ENCODE results near the gene DNMT1. TPM values are rescaled to one million over a fixed set of nuclear protein-coding genes. Genes with fewer than 3 reads are reported as not detected.
A peak's percentile ranks its signal among the peaks of the same experiment; 100 is the strongest.

The DNMT1 gene
- total RNA-seq, 5 donors from 2014 or later (not counting 1 experiment from before 2014, with no cell fraction given) = 199 to 245 (median 235) TPM

GRCh38 chr19:10120538-10121189 is 74.1 kb downstream of the DNMT1 start:
- Histone ChIP-seq H3K4me1 (ENCODE audit: control insufficient read depth in 1 of 2, extremely low read depth in 1 of 2, insufficient read depth in 2 of 2, low read length in 2 of 2) (peaks cover 10 to 45% of the 10 kb centered on the region in 2 experiments), H3K9me3 (no peaks in the 10 kb centered on the region), H3K27me3 (replicated peaks in 1 of 2; ENCODE audit: control insufficient read depth in 2 of 2, extremely low read depth in 1 of 2, insufficient read depth in 2 of 2, low read length in 1 of 2) (no peaks in the 10 kb centered on the region), H3K36me3 (ENCODE audit: control insufficient read depth in 2 of 2, extremely low read depth in 1 of 2, insufficient read depth in 1 of 2, low read length in 1 of 2) (peaks cover 17 to 33% of the 10 kb centered on the region in 2 donors), H3K27ac (ENCODE audit: low read length) (no peak overlapping the region), H3K4me3 (ENCODE audit: control insufficient read depth in 1 of 2, extremely low read depth in 1 of 2, low read length in 1 of 2) (no peak overlapping the region)
- Mint-ChIP-seq H3K9me3 (no peaks in the 10 kb centered on the region), H3K27ac (no peak overlapping the region), H3K4me3 (peak overlapping the region in 1 of 3 donors; percentile 28), H3K36me3 (peaks cover 18% of the 10 kb centered on the region), H3K27me3 (no peaks in the 10 kb centered on the region), H3K4me1 (peaks cover 22 to 29% (median 28%) of the 10 kb centered on the region in 3 donors)
- ATAC-seq (replicated peaks in 1 of 4) (no peak), DNase-seq (no peak)
- POLR2A ChIA-PET = interaction anchor here (0.5 to 0.7 kb wide), 2 partner anchors 18 to 1426 kb away, joined by 3 to 5 read pairs; no protein-coding TSS in a partner anchor
- CTCF ChIA-PET = interaction anchor here (0.5 to 1.1 kb wide), 5 partner anchors 17 to 750 kb away, joined by 3 to 8 read pairs (median 4); no protein-coding TSS in a partner anchor
- WGBS (ENCODE audit: insufficient coverage) = 96% methylated on average over 5 of the region's 9 CpGs

GRCh38 chr19:10118960-10119359 is 75.8 kb downstream of the DNMT1 start:
- Histone ChIP-seq H3K4me3 (ENCODE audit: control insufficient read depth in 1 of 2, extremely low read depth in 1 of 2, low read length in 1 of 2) (peak overlapping the region; percentile 72 to 97), H3K27ac (ENCODE audit: low read length) (peak overlapping the region; percentile 25), H3K27me3 (replicated peaks in 1 of 2; ENCODE audit: control insufficient read depth in 2 of 2, extremely low read depth in 1 of 2, insufficient read depth in 2 of 2, low read length in 1 of 2) (no peaks in the 10 kb centered on the region), H3K4me1 (ENCODE audit: control insufficient read depth in 1 of 2, extremely low read depth in 1 of 2, insufficient read depth in 2 of 2, low read length in 2 of 2) (peaks cover 10 to 60% of the 10 kb centered on the region in 2 experiments), H3K36me3 (ENCODE audit: control insufficient read depth in 2 of 2, extremely low read depth in 1 of 2, insufficient read depth in 1 of 2, low read length in 1 of 2) (peaks cover 18 to 48% of the 10 kb centered on the region in 2 donors), H3K9me3 (no peaks in the 10 kb centered on the region)
- Mint-ChIP-seq H3K9me3 (no peaks in the 10 kb centered on the region), H3K27ac (peak overlapping the region; percentile 87 to 92), H3K4me3 (peak overlapping the region; percentile 89 to 91 (median 90)), H3K36me3 (peaks cover 23% of the 10 kb centered on the region), H3K27me3 (no peaks in the 10 kb centered on the region), H3K4me1 (peaks cover 22 to 32% (median 30%) of the 10 kb centered on the region in 3 donors)
- CTCF ChIA-PET = interaction anchor here in 1 of 2 donors (0.7 kb wide), 1 partner anchor 15 kb away, joined by 3 read pairs; no protein-coding TSS in a partner anchor
- DNase-seq = no peak
- WGBS (ENCODE audit: insufficient coverage) = 54% methylated on average over 11 of the region's 12 CpGs
- POLR2A ChIA-PET = no interaction called here
- no peak for ATAC-seq (replicated peaks in 1 of 4)

GRCh38 chr19:10116866-10117616 is 77.7 kb downstream of the DNMT1 start:
- Mint-ChIP-seq H3K4me1 (peaks cover 35 to 51% (median 44%) of the 10 kb centered on the region in 3 donors), H3K27me3 (no peaks in the 10 kb centered on the region), H3K36me3 (peaks cover 23% of the 10 kb centered on the region), H3K9me3 (no peaks in the 10 kb centered on the region), H3K27ac (peak overlapping the region in 1 of 2 donors; percentile 48), H3K4me3 (peak overlapping the region in 1 of 3 donors; percentile 18)
- Histone ChIP-seq H3K27me3 (replicated peaks in 1 of 2; ENCODE audit: control insufficient read depth in 2 of 2, extremely low read depth in 1 of 2, insufficient read depth in 2 of 2, low read length in 1 of 2) (no peaks in the 10 kb centered on the region), H3K27ac (ENCODE audit: low read length) (no peak overlapping the region), H3K36me3 (ENCODE audit: control insufficient read depth in 2 of 2, extremely low read depth in 1 of 2, insufficient read depth in 1 of 2, low read length in 1 of 2) (peaks cover 20 to 51% of the 10 kb centered on the region in 2 donors), H3K4me3 (ENCODE audit: control insufficient read depth in 1 of 2, extremely low read depth in 1 of 2, low read length in 1 of 2) (no peak overlapping the region), H3K9me3 (no peaks in the 10 kb centered on the region), H3K4me1 (ENCODE audit: control insufficient read depth in 1 of 2, extremely low read depth in 1 of 2, insufficient read depth in 2 of 2, low read length in 2 of 2) (peaks cover 12 to 79% of the 10 kb centered on the region in 2 experiments)
- 91% methylated on average over 14 of the region's 21 CpGs for WGBS (ENCODE audit: insufficient coverage)
- no peak for DNase-seq
- ChIA-PET CTCF (interaction anchor here (0.6 to 2.1 kb wide), 5 partner anchors 9 to 142 kb away, joined by 3 to 5 read pairs (median 3); partner anchors contain the start of gene PPAN (in 1 of the 2)), POLR2A (no interaction called here)
- ATAC-seq (replicated peaks in 1 of 4) = no peak

- H3K9me3 ChIP-seq = no peaks in the 10 kb centered on the region
- ChIA-PET POLR2A (interaction anchor here (0.6 kb wide), 2 partner anchors 96 to 642 kb away, joined by 3 to 4 read pairs; no protein-coding TSS in a partner anchor), CTCF (interaction anchor here (0.6 to 2.1 kb wide), 4 partner anchors 10 to 131 kb away, joined by 3 to 5 read pairs (median 4); partner anchors contain the start of gene PPAN (in 1 of the 2))
- DNase-seq = peak in 1 of 35 experiments; percentile 14
- H3K27ac ChIP-seq (ENCODE audit: low read length) = no peak overlapping the region
- Mint-ChIP-seq H3K9me3 (no peaks in the 10 kb centered on the region), H3K27ac (peak overlapping the region in 1 of 2 donors; percentile 55), H3K4me1 (peaks cover 36 to 59% (median 50%) of the 10 kb centered on the region in 3 donors), H3K27me3 (no peaks in the 10 kb centered on the region), H3K4me3 (no peak overlapping the region), H3K36me3 (peaks cover 23% of the 10 kb centered on the region)
- H3K36me3 ChIP-seq (ENCODE audit: control insufficient read depth in 2 of 2, extremely low read depth in 1 of 2, insufficient read depth in 1 of 2, low read length in 1 of 2) = peaks cover 20 to 52% of the 10 kb centered on the region in 2 donors
- no peak for ATAC-seq (replicated peaks in 1 of 4)
- no peak overlapping the region for H3K4me3 ChIP-seq (ENCODE audit: control insufficient read depth in 1 of 2, extremely low read depth in 1 of 2, low read length in 1 of 2)
- H3K27me3 ChIP-seq (replicated peaks in 1 of 2; ENCODE audit: control insufficient read depth in 2 of 2, extremely low read depth in 1 of 2, insufficient read depth in 2 of 2, low read length in 1 of 2) = no peaks in the 10 kb centered on the region
- peaks cover 12 to 87% of the 10 kb centered on the region in 2 experiments for H3K4me1 ChIP-seq (ENCODE audit: control insufficient read depth in 1 of 2, extremely low read depth in 1 of 2, insufficient read depth in 2 of 2, low read length in 2 of 2)
- 84% methylated on average over 25 of the region's 35 CpGs for WGBS (ENCODE audit: insufficient coverage)
Observed at GRCh38 chr19:10116085-10116865, 78.5 kb downstream of the DNMT1 start.

- H3K27me3 ChIP-seq (replicated peaks in 1 of 2; ENCODE audit: control insufficient read depth in 2 of 2, extremely low read depth in 1 of 2, insufficient read depth in 2 of 2, low read length in 1 of 2) = no peaks in the 10 kb centered on the region
- H3K9me3 ChIP-seq = no peaks in the 10 kb centered on the region
- ATAC-seq (replicated peaks in 1 of 4) (no peak), DNase-seq (no peak)
- peaks cover 12 to 95% of the 10 kb centered on the region in 2 experiments for H3K4me1 ChIP-seq (ENCODE audit: control insufficient read depth in 1 of 2, extremely low read depth in 1 of 2, insufficient read depth in 2 of 2, low read length in 2 of 2)
- H3K27ac ChIP-seq (ENCODE audit: low read length) = no peak overlapping the region
- H3K27ac Mint-ChIP-seq = no peak overlapping the region
- H3K9me3 Mint-ChIP-seq = no peaks in the 10 kb centered on the region
- peaks cover 40 to 61% (median 52%) of the 10 kb centered on the region in 3 donors for H3K4me1 Mint-ChIP-seq
- ChIA-PET CTCF (interaction anchor here (0.6 to 2.1 kb wide), 4 partner anchors 9 to 132 kb away, joined by 3 to 5 read pairs (median 4); partner anchors contain the start of gene PPAN (in 1 of the 2)), POLR2A (interaction anchor here (0.5 to 0.6 kb wide), 3 partner anchors 27 to 643 kb away, joined by 3 to 8 read pairs (median 4); no protein-coding TSS in a partner anchor)
- H3K27me3 Mint-ChIP-seq = no peaks in the 10 kb centered on the region
- no peak overlapping the region for H3K4me3 Mint-ChIP-seq
- WGBS (ENCODE audit: insufficient coverage) = 90% methylated on average over 35 of the region's 45 CpGs
- H3K4me3 ChIP-seq (ENCODE audit: control insufficient read depth in 1 of 2, extremely low read depth in 1 of 2, low read length in 1 of 2) = no peak overlapping the region
- peaks cover 26% of the 10 kb centered on the region for H3K36me3 Mint-ChIP-seq
- peaks cover 20 to 59% of the 10 kb centered on the region in 2 donors for H3K36me3 ChIP-seq (ENCODE audit: control insufficient read depth in 2 of 2, extremely low read depth in 1 of 2, insufficient read depth in 1 of 2, low read length in 1 of 2)
Observed at GRCh38 chr19:10115392-10116084, 79.2 kb downstream of the DNMT1 start.
